ENCODE results near the gene LRIF1. TPM values are rescaled to one million over a fixed set of nuclear protein-coding genes. Genes with fewer than 3 reads are reported as not detected.
A peak's percentile ranks its signal among the peaks of the same experiment; 100 is the strongest.
"Not testable (repeated sequence)": the region's sequence is repeated elsewhere in the genome, so short reads cannot be mapped to it uniquely, and the experiment has no call there.

Gene LRIF1
- 10 to 100 TPM in 3 of 4 donors, 1 to 10 TPM in 1; 8.3 to 16.7 (median 12.3) TPM for total RNA-seq

- intact Hi-C loops (cut with DNase I; ENCODE audit: low total_unique reads) = loop anchor here (5.0 kb wide), 2 partner anchors 178 to 483 kb away; partner anchors contain the start of genes ATP5PB, CEPT1, DRAM2 and WDR77
- ATAC-seq = peak; percentile 96 to 97
- H3K4me1 ChIP-seq = peaks cover 32 to 34% of the 10 kb centered on the region in 2 donors
- H3K36me3 ChIP-seq = peaks cover 0 to 2% of the 10 kb centered on the region in 2 donors
- in situ Hi-C loops (cut with MboI; ENCODE audit: low sequenced_read_pairs in 4 of 4) = no loop called here
- TF ChIP-seq CTCF (IDR thresholded peaks at IDR 0.05 in 4 of 5, conservative IDR thresholded peaks at IDR 0.05 in 1 of 5) (peak; percentile 57 to 74 (median 61)), POLR2A (IDR thresholded peaks at IDR 0.05) (peak; percentile 93)
- H3K4me3 ChIP-seq = peak within 1 kb of the TSS; percentile 76 to 83 (median 80)
- peak within 1 kb of the TSS; percentile 89 to 97 (median 92) for H3K27ac ChIP-seq
- DNase-seq = peak; percentile 98 to 99
- peaks cover 12 to 26% (median 13%) of the 10 kb centered on the region in 3 donors for H3K27me3 ChIP-seq
- H3K9me3 ChIP-seq = peaks cover 0 to 7% (median 6%) of the 10 kb centered on the region in 3 donors
Measured at GRCh38 chr1:110963691-110964454, at the start of gene LRIF1. Gene LRIF1, minus strand, starts transcription at chr1:110963922. Its CDS starts 234 bp downstream, at chr1:110963688.

GRCh38 chr1:111008031-111008430 lies 44.3 kb upstream of the LRIF1 start:
- intact Hi-C loops (cut with DNase I; ENCODE audit: low total_unique reads) (no loop called here), in situ Hi-C loops (cut with MboI; ENCODE audit: low sequenced_read_pairs in 4 of 4) (no loop called here)
- DNase-seq = no peak
- TF ChIP-seq CTCF (IDR thresholded peaks at IDR 0.05 in 4 of 5, conservative IDR thresholded peaks at IDR 0.05 in 1 of 5) = no peak
- TF ChIP-seq POLR2A (IDR thresholded peaks at IDR 0.05) = no peak
- Histone ChIP-seq H3K4me3 (no peak overlapping the region), H3K27me3 (peaks cover 0 to 3% (median 0%) of the 10 kb centered on the region in 3 donors), H3K9me3 (peaks cover 0 to 10% (median 0%) of the 10 kb centered on the region in 3 donors), H3K4me1 (no peaks in the 10 kb centered on the region), H3K27ac (no peak overlapping the region), H3K36me3 (no peaks in the 10 kb centered on the region)
- ATAC-seq = no peak

- TF ChIP-seq CTCF (IDR thresholded peaks at IDR 0.05 in 4 of 5, conservative IDR thresholded peaks at IDR 0.05 in 1 of 5) = no peak
- no peak for TF ChIP-seq POLR2A (IDR thresholded peaks at IDR 0.05)
- Histone ChIP-seq H3K27ac (no peak overlapping the region), H3K36me3 (no peaks in the 10 kb centered on the region), H3K9me3 (peaks cover 0 to 10% (median 0%) of the 10 kb centered on the region in 3 donors), H3K27me3 (peaks cover 0 to 3% (median 0%) of the 10 kb centered on the region in 3 donors), H3K4me1 (no peaks in the 10 kb centered on the region), H3K4me3 (no peak overlapping the region)
- in situ Hi-C loops (cut with MboI; ENCODE audit: low sequenced_read_pairs in 4 of 4) (no loop called here), intact Hi-C loops (cut with DNase I; ENCODE audit: low total_unique reads) (no loop called here)
- DNase-seq = no peak
- ATAC-seq = no peak
Measured at GRCh38 chr1:111006556-111006955, 42.8 kb upstream of the LRIF1 start.

- intact Hi-C loops (cut with DNase I; ENCODE audit: low total_unique reads); in situ Hi-C loops (cut with MboI; ENCODE audit: low sequenced_read_pairs in 4 of 4); H3K27ac ChIP-seq; H3K27me3 ChIP-seq; H3K9me3 ChIP-seq; ATAC-seq; H3K36me3 ChIP-seq; H3K4me3 ChIP-seq; H3K4me1 ChIP-seq; DNase-seq: not testable (repeated sequence)
Measured at GRCh38 chr1:110999607-111000006, 35.9 kb upstream of the LRIF1 start.

GRCh38 chr1:110992329-110992728 lies 28.6 kb upstream of the LRIF1 start:
- H3K36me3 ChIP-seq; H3K27ac ChIP-seq; in situ Hi-C loops (cut with MboI; ENCODE audit: low sequenced_read_pairs in 4 of 4); intact Hi-C loops (cut with DNase I; ENCODE audit: low total_unique reads); ATAC-seq; H3K9me3 ChIP-seq; H3K4me3 ChIP-seq; DNase-seq; H3K27me3 ChIP-seq; H3K4me1 ChIP-seq: not testable (repeated sequence)

- H3K4me3 ChIP-seq; H3K36me3 ChIP-seq; intact Hi-C loops (cut with DNase I; ENCODE audit: low total_unique reads); in situ Hi-C loops (cut with MboI; ENCODE audit: low sequenced_read_pairs in 4 of 4); ATAC-seq; H3K9me3 ChIP-seq; H3K27ac ChIP-seq; DNase-seq; H3K4me1 ChIP-seq; H3K27me3 ChIP-seq: not testable (repeated sequence)
Measured at GRCh38 chr1:110991295-110991694, 27.6 kb upstream of the LRIF1 start.

All from gastrocnemius medialis (tissue), 4 donors.